Glutamatergic neuron (in vitro differentiated cells): ENCODE results near the gene MSLN. TPM values are rescaled to one million over a fixed set of nuclear protein-coding genes. Genes with fewer than 3 reads are reported as not detected.
A peak's percentile ranks its signal among the peaks of the same experiment; 100 is the strongest.

Source experiments
- DNase-seq: peaks from one replicate; pipeline ENCODE4 v3.0.0; 2022
- H3K27ac Mint-ChIP-seq: one replicate; pipeline ENCODE4 v1.8.0; 2020; ENCODE audit warnings: mild to moderate bottlenecking, mixed read lengths, inconsistent platforms; ENCODE audit not compliant: unreplicated experiment
- H3K27me3 Mint-ChIP-seq: one replicate; pipeline ENCODE4 v1.8.0; 2020; ENCODE audit warnings: mild to moderate bottlenecking, moderate library complexity, mixed read lengths, inconsistent platforms; ENCODE audit not compliant: unreplicated experiment
- H3K36me3 Mint-ChIP-seq: one replicate; pipeline ENCODE4 v1.8.0; 2020; ENCODE audit warnings: mild to moderate bottlenecking, mixed read lengths, inconsistent platforms; ENCODE audit not compliant: unreplicated experiment
- H3K4me1 Mint-ChIP-seq: one replicate; pipeline ENCODE4 v1.8.0; 2020; ENCODE audit warnings: mild to moderate bottlenecking, low read depth, mixed read lengths, inconsistent platforms; ENCODE audit not compliant: unreplicated experiment
- H3K4me3 Mint-ChIP-seq: one replicate; pipeline ENCODE4 v1.8.0; 2020; ENCODE audit warnings: mild to moderate bottlenecking, mixed read lengths, inconsistent platforms; ENCODE audit not compliant: unreplicated experiment
- H3K9me3 Mint-ChIP-seq: one replicate; pipeline ENCODE4 v1.8.0; 2020; ENCODE audit warnings: mild to moderate bottlenecking, moderate library complexity, mixed read lengths, inconsistent platforms; ENCODE audit not compliant: unreplicated experiment
- CTCF ChIP-seq: fragments of 200-600 bp; sonication (generic); IDR thresholded peaks from one replicate; pipeline ENCODE4 v1.5.0; 2021; ENCODE audit not compliant: partially characterized antibody, unreplicated experiment
- total RNA-seq: library from RNA; stranded (reverse); fragmentation: NEBNext Ultra II Directional; extraction: Animal tissue kit (Norgen Biotek cat#: 25700); gene quantifications from one replicate; pipeline ENCODE4 v1.2.1, GENCODE V29; 2021; ENCODE audit not compliant: unreplicated experiment

Gene MSLN
- total RNA-seq, 1 donor from 2014 or later: not detected

DNA sequence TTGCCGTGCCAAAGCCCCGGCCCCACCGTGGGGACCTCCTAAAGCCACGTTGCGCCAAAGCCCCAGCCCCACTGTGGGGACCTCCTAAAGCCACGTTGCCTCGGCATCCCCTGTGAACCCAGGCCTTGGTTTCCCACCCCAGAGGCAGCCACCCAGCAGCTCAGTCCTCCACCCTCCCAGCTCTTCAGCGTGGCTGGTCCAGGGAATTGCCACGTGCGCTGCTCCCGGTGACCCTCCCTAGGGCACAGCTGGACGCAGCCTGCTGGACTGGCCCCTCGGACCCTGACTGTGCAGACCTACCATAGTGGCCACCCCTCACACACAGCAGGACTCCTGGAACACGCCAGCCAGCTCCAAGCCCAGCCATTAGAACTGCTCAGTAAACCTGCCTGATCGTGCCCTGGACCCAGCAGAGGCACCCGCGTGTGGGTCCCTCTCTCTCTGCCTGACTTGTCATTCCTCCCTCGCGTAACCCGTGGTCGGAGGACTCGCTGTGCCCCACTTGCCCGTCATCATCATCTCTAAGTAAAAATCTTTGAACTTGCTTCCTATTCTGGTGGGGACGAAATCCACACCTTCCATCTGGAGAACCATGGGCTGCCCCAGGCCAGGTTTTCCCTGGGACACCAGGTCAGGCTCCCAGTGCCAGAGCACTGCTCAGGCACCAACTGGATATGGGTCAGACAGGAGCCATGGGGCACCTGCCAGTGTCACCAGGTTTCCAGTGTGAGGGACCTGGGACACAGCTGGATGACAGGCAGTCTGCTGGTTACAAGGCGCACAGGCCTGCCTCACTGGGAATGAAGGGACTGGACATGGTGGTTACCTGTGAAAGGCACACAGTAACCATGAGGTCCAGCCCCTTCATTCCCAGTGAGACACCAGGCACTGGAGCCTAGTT lies 25.3 kb upstream of the MSLN start:
- Mint-ChIP-seq H3K4me1 (no peaks in the 10 kb centered on the region), H3K27me3 (peaks cover 13% of the 10 kb centered on the region), H3K27ac (no peak overlapping the region), H3K4me3 (no peak overlapping the region), H3K36me3 (no peaks in the 10 kb centered on the region), H3K9me3 (peaks cover 5% of the 10 kb centered on the region)
- no peak for DNase-seq
- TF ChIP-seq CTCF: no peak

DNA sequence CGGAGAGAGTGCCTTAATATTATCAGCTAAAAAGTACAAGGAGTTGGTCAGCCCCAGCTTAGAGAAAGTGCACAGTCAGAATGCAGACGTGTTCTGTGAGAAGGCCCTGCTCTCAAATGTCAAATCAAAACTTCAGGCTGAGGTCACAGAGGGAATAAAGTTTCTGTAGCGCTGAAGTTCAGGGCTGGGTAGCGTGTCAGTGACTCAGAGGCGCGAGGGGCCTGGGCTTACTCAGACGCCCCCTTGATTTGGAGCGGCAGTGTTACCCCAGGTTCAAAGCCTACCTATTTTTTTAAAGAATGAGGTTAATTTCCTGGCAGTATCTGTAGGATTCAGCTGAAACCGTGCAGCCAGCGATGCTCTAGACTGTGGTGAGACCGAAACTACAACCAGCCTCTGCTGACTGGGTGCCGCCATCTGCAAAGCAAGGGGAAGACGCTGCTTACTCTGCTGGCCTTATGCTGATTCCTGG lies 24.5 kb upstream of the MSLN start:
- no peaks in the 10 kb centered on the region for H3K4me1 Mint-ChIP-seq
- DNase-seq: no peak
- peaks cover 5% of the 10 kb centered on the region for H3K9me3 Mint-ChIP-seq
- H3K27ac Mint-ChIP-seq: no peak overlapping the region
- TF ChIP-seq CTCF: no peak
- H3K27me3 Mint-ChIP-seq: peaks cover 13% of the 10 kb centered on the region
- H3K36me3 Mint-ChIP-seq: no peaks in the 10 kb centered on the region
- no peak overlapping the region for H3K4me3 Mint-ChIP-seq

DNA sequence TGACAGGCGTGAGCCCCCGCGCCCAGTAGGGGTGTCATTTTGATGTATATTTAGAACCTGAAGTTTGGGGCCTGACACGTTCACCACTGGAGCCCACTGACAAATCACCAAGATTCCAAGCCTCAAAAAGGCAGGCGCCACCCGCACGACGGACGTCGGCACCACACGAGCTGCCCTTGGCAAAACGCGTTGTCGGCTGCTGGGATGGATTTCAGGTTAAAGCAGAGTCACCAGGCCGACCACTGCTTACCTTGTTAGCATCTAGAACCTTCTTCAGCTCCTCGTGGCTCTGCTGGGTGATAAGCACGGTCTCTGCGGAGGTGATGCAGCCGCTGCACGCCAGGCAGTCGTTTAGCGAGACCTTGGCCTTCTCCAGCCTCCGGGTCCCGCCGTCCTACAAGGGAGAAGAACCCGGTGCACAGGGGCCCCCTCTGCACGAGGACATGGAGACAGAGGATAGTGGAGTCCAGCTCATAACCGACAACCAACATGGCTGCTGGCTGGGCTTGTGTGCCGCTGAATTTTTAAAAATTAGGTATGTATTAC lies 23.5 kb upstream of the MSLN start:
- Mint-ChIP-seq H3K27me3 (peaks cover 13% of the 10 kb centered on the region), H3K4me3 (no peak overlapping the region), H3K9me3 (peaks cover 6% of the 10 kb centered on the region), H3K4me1 (no peaks in the 10 kb centered on the region), H3K27ac (no peak overlapping the region), H3K36me3 (no peaks in the 10 kb centered on the region)
- no peak for DNase-seq
- no peak for TF ChIP-seq CTCF

DNA sequence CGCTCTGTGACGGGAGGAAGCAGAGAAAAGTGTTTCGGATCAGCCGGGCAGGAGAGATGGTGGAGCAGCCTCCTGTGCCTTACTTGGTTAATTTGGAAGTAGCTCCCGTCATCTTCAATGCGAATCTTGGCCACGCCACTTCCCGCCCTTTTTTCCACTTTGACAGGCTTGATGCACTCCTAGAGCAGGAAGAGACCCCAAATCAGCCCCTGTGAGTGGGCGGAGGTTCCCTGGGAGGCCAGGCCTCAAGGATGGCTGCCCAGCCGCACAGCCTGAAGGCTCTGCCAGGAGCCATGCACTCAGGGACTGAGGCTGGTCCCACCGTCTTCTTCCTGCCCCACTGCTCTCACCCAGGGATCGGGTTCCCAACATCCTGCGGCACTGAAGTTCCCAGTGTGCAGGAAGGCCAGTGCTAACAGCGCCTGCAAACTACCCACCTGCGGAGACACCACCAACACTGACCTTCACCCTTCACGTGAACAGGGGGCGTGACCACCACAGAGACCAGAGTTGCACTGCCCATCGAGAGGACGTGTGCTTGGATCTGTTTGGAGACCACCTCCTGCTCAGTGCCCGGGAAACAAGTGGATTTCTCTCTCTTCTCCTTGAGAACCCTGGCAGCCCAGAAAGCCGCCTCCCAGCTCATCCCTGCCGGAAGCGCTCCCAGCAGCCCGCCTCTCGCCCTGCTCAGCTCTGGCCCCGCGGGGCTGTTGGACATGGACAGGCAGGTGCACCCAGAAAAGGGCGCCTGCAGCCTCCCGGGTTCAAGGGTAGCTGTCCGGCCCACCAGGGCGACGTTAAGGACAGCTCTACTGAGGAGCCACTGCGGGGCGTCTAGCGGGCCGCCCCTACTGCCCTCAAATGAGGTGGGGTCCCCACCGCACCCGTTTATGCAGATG lies 20.7 kb upstream of the MSLN start:
- no peaks in the 10 kb centered on the region for H3K4me1 Mint-ChIP-seq
- peaks cover 11% of the 10 kb centered on the region for H3K27me3 Mint-ChIP-seq
- H3K9me3 Mint-ChIP-seq: peaks cover 6% of the 10 kb centered on the region
- H3K27ac Mint-ChIP-seq: no peak overlapping the region
- no peak for DNase-seq
- no peak for TF ChIP-seq CTCF
- H3K36me3 Mint-ChIP-seq: no peaks in the 10 kb centered on the region
- H3K4me3 Mint-ChIP-seq: peak overlapping the region; percentile 78
